ENCODE data around the gene ITGA11.
"Not testable (repeated sequence)": the region's sequence is repeated elsewhere in the genome, so short reads cannot be mapped to it uniquely, and the experiment has no call there.

The ITGA11 gene

DNA sequence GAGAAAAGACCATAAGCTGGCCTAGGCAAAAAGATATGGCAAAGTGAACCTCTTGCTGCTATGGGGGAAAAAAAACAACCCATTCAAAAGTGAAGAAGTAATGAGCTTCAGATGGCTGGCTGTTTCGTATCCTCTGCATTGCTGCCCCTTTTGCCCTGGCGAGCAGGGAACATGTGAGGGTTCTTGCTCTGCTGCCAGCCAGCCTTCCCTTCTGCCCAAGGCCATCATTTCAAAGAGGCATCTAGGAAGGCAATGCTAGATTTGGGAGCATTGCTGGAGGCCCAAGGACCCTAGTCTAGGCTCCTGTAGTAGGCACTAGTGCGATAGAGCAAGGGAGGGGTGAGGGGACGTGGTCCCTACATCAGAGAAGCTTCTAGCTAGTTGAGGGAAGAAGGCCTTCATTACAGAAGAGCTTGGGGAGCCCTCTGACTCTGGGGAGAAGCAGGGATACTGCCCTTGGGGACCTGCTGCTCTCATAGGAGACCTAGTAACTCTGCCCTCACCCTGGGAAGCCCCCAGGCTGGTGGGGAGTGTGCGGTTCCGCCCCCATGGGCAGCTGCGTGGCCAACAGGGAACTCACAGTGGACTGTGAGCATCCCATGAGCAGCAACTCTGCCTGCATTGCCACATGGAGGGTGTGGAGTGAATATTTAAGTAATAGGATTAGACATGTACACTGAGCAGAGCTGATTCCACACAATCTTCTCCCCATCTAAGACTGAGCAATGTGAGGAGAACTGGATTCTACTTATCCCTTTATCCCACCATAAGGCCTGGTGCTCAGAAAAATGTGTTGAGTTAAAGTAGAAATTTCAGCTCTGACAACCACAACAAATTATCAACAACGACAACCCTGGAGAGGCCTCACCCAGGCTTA lies 21.3 kb downstream of the ITGA11 start:
- DNase-seq: no peak

DNA sequence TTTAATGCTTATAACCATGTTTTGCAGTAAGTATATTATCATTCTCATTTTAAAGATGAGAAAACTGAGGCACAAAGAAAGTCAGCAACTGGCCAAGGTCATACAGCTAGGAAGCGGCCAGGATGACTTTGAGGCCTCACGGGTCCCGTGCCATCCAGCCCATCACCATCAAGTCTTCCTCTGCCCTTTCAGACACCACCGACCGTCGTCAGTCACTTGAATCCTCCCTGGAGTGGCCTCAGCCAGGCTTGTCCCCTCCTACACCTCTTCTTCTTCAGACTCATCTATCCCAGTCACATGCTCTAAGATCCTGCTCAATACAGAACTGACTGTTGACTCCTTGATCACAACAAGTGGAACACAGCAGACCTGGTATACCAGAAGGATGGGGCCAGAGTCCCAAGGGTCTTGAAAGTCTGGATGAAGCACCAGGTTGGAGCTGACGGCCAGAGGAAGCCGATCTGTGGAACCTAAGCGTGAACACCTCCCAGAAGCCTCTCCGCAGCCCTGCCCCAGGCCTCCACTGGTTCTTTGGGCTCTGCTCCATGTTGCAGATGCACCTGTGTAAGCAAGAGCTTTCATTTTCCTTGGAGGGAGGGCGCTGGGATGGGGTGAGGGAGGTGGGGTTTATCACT lies 22.1 kb downstream of the ITGA11 start:
- DNase-seq: no peak

DNA sequence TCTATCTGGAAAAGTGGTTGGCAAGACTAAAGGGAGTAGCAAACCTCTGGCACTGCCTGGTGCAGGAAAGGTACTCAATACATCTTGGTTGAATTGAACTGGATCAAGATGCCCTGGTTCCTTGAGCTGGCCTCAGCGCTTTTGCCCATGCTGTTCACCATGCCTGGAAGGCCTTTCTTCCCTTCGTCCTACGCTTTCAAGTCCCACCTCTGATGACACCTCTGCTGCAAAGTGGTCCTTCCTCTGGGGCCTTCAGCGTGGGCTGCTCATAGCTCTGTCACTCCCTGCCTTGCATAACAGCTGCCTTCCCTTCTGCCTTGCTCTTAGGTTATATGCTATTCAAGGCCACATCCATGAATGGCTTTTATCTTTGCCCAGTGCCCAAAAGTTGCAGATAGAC lies 23.0 kb downstream of the ITGA11 start:
- no peak for DNase-seq

DNA sequence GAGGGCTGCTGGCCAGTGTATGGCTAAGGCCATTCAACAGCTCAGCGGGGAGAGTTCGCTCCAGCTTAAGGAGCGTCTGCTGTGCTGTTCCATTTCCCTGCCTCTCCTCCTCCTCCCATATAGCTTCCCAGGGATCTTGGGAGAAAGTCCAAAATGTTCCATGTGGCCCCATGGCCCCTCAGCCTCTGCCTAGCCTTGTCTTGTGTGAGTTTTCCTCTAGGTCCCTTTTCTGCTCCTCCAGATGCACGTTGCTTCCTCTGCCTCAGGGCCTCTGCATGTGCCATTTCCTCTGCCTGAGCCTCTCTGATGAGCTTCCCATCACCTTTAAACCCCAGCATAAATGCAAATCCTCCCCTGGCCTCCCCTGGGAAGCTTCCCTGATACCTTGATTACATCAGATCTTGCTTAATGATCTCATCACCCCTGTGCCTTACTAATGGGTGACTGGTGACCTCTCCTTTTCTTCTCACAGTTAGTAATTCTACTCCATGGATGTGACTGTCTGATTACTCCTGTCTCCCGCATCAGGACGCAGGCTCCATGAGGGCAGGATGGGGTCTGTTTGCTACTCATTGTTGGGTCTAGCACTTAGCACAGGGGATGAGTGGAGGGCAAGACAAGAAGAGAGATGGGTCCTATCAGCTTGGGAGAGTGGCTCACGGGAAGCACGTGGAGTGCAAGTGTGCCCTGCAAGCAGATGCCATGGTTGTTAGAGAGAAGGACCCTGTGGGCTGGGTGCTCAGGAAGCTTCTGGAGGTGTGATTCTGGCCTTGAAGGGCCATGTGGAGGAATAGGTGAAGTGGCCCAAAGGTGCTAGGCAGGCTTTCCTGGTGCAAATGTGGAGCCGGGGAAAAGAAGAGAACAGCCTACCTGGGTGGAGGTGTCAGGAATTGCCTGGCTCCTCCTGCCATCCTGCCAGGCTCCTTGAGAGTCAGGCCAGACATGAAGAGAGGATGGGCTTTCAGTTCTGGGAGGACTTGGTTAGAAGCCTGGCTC lies 23.8 kb downstream of the ITGA11 start:
- no peak for DNase-seq

DNA sequence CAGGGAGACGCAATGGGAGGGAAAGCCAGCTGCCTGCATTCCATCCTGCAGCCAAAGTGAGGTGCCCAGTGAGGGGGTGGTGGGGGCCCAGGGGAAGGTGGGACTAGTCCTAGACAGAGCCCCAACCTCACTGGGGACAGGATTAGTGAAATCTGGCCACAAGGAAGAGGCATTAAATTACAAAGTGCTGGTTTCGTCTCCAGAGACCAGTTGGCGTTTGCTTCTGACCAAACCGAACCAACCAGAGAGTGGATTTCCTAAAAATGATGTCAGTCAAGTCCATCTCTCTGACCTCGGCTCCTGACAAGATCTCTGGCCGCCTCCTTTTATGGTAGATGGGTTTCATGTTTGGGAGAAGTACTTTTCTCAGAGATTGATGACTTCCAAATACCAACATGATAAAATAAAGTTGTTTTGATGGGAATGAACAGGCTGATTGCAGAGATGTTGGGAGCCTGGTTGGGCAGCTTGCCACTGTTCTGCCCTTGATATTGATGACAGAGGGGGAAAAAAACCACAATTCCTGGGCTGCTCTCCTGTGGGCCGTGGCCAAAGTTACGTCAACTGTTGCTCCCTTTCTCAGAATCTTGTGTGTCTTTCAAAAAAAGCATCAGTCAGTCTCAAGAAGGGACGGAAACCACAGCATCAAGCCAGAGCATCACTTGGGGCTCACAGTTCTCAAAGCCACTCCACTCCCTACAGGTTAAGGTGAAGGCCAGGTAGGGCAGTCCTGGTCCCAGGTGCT lies 24.6 kb downstream of the ITGA11 start:
- no peak for DNase-seq

DNA sequence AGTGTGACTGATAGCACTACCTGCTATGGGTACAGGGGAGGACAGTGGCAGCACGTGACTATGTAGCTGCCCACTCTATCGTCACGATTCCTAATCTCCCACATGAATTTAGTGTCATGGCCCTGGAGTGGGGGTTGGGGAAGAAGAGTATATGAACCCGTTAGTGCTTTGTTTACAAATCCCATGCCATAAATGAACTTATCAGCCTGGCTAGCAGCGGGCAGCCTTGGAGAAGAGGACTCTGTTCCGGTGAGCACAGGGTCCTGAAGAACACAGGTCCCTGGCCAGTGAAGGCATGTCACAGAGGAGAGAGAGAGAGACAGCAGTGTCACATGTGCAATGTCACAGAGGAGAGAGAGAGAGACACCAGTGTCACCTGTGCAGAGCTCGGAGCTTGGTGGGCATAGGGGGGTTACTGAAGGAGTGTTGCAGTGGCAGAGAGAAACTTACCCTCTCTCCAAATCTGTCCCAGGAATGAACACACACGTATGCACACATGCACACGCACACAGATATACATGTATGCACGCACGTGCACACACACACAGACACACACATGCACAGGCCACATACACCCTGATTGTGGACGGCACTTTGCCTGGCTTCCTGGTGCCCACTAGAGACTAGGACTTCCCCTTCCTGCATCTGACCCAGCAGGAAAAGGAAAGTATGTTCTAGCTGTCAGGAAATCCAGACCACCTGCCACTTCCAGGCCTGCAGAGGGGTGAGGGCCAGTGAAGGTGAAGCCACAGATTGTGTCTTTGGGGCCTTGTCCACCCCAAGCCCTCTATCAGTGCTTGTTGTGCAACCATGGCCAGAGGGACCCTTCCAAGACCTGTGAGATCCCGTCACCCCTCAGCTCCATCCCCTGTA lies 26.3 kb downstream of the ITGA11 start:
- DNase-seq: no peak

DNA sequence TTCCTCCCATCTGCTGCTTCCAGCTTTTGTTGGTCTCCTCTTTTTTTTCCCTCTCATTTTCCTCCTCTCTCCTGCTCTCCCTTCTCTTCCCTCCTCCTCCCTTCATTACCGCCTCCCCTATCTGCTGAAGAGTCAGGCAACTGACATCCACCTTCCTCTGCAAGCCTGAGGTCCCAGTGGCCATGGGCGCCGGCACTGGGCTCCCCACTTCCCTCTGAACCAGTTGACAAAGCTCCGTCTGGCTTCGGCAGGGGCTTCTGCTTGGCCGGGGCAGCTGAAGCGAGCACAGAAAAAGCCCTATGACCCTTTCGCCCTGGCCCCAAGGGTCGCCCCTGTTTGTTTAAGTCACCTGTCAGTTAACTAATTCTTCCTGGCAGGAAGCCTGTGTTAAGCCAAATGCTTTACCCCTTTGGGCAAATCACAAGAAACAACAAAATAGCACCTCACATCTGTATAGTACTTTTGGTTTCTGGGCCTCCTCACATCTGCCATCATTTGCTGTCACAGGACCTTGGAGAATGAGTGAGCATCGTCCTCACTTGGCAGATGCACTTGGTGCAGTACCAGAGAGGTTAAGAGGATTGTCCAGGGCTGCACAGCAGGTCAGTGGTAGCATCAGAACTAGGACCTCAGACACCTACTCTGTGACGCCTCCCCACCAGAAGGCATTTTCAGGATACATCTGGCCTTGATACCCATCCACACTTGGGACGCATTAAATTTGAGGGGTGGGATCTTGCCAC lies 27.7 kb downstream of the ITGA11 start:
- DNase-seq: no peak

DNA sequence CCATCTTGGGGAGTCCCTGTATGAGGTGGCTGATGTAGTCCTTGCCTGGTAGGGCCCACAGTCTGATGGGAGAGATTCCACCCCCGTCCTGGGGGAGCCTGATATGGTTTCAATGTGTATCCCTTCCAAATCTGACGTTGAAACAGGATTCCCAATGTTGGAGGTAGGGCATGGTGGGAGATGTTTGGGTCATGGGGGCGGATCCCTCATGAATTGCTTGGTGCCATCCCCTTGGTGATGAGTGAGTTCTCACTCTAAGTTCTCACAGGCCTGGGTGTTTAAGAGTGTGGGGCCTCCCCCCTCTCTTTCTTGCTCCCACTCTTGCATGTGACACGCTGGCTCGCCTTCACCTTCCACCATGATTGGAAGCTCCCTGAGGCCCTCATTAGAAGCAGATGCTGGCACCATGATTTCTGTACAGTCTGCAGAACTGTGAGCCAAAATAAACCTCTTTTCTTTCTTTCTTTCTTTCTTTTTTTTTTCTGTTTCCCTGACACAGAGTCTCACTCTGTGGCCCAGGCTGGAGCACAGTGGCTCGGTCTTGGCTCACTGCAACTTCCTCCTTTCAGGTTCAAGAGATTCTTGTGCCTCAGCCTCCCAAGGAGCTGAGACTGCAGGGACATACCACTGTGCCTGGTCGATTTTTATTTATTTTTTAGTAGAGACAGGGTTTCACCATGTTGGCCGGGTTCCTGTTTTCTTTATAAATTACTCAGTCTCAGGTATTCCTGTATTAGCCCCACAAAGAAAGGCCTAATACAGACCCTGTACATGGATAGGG lies 28.6 kb downstream of the ITGA11 start:
- no peak for DNase-seq

DNA sequence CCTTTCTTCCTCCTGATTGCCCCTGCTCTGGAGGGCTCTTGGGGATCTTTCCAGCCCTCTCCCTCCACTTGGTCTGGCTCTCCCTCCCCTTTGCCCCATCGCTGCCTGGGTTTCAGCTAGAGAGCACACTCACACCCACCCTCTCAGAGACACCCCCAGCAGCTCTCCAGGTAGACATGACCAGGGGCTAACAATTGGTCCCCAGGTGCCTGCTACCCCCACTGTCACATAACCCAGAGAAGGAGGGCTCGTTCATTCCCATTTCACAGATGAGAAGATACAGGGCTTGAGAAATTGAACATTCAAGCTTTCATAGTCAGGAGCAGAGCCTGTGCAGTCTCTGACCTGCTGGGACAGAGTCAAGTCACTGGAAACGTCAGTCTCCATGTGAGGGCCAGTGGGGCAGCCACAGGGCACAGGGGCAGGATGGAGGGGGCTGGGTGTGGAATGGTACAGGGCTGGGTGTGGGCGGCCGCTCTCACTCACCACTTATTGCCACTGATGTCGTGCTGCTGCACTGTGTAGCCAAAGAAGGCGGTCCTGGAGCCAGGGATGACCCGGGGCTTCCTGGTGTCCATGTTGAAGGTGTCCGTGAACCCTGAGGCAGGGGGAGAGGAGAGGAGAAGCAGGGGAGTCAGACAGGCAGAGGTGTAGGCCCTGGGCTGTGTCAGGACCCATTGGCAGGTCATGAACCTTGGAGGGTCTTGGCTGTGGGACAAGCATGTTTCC lies 29.4 kb downstream of the ITGA11 start:
- no peak for DNase-seq

DNA sequence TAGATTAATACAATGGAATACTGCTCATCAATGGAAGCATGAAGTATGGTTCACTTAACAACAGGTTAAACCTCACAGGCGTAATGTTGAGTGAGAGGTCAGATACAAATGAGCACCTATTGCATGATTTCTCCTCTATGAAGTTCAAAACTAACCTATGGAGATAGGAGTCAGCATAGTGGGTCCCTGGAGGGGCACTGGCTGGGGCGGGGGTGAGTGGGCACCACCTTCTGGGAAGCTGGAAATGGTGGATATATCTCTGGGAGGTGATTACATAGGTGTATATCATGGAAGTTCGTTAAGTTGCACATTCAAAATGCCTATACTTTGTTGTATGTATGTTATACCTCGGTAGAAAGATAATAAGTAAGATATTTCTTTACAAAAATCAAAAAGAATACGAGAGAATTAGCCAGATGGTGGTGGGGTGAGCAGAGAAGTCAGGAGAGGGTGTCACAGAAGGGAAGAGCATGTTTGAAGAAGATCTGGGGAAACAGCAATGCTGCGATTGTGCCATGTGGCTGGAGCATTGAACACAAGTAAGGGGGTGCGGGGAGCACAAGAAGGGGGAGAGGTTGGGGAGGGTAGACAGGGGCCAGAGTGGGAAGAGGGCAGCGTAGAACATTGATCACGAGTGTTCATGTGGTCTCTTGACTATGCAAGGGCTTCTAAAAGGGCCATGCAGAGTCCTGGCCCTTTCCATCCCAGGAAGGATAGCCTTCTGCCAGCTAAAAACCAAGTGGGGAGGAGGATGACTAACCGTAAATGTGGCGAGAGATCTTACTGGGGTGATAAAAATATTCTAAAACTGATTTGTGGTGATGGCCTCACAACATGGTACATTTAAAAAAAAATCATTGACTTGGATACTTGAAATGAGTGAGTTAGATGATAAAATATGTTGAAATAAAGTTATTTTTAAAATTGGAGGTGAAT lies 30.2 kb downstream of the ITGA11 start:
- DNase-seq: no peak

DNA sequence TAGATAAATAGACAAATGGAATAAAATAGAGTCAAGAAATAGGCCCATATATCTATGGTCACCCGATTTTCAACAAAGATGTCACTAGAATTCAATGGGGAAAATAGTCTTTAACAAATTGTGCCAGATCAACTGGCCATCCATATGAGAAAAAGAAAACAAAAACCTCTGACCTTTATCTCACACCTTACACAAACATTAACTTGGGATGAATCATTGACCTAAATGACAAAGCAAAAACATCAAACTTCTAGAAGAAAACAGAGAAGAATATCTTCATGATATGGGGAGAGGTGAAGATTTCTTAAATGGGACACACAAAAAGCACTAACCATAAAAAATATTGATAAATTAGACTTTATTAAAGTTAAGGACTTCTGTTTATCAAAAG lies 31.9 kb downstream of the ITGA11 start:
- DNase-seq: no peak

DNA sequence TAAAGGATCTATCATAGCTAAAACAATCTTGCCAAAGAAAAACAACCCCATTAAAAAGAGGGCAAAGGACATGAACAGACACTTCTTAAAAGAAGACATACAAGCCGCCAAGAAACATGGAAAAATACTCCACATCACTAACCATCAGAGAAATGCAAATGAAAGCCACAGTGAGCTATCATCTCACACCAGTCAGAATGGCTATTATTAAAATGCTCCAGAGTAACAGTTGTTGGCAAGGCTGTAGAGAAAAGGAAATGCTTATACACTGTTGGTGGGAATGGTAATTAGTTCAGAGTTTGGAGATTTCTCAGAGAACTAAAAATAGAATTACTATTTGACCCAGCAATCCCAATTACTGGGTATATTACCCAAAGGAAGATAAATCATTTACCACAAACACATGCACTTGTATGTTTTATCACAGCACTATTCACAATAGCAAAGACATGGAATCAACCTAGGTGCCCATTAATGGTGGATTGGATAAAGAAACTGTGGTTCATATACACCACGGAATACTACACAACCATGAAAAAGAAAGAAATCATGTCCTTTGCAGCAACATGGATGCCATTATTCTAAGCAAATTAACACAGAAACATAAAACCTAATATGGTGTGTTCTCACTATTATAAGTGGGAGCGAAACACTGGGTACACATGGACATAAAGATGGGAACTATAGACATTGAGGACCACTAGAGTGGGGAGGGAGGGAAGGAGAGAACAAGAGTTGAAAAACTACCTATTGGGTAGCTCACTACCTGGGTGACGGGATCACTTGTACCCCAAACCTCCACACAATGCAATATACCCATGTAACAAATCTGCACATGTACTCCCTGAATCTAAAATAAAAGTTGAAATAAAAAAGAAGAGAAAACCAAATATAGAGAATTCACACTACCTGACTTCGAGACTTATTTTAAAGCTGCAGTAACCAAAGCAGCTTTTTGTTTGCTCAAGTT lies 32.6 kb downstream of the ITGA11 start:
- no peak for DNase-seq

DNA sequence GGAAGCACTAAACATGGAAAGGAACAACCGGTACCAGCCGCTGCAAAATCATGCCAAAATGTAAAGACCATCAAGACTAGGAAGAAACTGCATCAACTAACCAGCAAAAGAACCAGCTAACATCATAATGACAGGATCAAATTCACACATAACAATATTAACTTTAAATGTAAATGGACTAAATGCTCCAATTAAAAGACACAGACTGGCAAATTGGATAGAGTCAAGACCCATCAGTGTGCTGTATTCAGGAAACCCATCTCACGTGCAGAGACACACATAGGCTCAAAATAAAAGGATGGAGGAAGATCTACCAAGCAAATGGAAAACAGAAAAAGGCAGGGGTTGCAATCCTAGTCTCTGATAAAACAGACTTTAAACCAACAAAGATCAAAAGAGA lies 34.0 kb downstream of the ITGA11 start:
- not testable (repeated sequence) for DNase-seq

DNA sequence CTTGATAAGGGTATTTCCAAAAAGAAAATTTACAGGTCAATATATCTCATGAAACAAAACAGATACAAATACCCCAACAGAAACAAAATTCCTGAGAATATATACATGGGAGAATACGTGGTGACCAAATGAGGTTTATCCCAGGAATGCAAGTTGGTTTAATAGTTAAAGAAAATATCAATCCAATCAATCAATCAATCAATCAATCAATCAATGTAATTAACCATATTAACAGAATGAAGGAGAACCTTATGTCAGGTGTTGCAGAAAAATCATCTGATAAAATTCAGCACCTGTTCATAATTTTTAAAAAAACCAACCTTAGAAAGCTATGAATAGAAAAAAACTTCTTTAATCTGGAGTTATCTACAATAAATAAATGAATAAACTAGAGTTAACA lies 35.9 kb downstream of the ITGA11 start:
- DNase-seq: no peak

DNA sequence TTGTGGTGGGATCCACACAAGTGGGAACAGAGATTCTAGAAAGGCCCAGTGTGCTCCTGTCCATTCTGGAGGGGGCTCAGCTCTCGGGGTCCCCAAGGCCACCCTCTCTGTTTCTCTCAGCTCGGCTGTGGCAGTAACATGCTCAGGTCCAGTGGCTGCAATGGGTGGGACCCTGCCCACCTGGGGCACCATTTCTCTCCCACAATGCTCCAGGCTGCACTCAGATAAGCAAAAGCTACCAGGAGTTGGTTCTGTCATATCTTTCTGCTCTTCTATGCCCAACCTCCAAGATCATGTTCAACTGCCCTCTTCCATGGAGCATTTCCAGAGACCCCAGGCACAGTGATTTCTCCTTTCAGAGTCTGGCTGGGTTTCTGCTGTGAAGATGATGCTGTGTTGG lies 40.8 kb downstream of the ITGA11 start:
- DNase-seq: no peak

DNA sequence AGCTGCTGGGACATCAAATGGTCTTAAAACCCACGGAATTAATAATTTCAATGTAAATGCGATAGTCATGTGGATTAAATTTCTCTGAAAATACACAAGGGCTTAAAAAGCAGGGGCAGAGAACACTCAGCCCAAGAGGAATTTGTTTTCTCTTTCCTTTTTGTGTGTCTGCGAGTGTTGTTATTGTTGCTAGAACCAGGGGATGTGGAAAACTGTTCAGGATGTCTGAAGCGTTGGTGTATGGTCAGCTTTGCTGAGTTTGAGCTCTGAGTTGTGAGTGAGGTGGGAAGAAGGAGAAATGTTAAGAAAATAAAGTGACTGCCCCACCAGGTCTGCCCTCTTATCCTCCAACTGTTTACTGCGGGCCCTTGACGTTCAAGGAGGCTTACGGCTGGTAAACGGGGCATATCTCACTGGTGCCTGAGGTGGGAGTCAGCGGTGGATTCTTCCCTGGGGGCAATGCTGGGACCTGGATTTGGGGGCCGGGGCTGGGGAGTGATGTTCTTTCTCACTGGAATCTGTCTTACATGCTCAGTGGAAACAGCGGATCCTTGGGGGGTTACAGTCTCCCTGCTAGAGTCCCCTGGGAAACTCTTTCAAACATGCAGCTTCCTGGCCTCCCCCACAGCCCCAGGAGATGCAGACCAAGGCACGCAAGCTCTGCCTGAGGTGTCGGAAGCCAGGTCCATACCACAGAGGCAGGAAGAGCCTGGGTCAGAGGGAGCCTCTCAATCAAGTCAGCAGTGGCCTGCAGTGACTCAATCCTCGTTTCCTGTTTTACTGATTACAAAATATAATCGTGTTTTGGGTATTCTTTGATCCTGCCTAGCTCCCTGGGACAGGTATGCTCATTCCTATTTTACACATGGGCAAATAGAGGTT lies 41.8 kb downstream of the ITGA11 start:
- no peak for DNase-seq
